ENCODE results near the gene SRC. TPM values are rescaled to one million over a fixed set of nuclear protein-coding genes. Genes with fewer than 3 reads are reported as not detected.

The SRC gene
- total RNA-seq, 2 experiments from 2014 or later: 5.3 to 6.1 TPM

DNA sequence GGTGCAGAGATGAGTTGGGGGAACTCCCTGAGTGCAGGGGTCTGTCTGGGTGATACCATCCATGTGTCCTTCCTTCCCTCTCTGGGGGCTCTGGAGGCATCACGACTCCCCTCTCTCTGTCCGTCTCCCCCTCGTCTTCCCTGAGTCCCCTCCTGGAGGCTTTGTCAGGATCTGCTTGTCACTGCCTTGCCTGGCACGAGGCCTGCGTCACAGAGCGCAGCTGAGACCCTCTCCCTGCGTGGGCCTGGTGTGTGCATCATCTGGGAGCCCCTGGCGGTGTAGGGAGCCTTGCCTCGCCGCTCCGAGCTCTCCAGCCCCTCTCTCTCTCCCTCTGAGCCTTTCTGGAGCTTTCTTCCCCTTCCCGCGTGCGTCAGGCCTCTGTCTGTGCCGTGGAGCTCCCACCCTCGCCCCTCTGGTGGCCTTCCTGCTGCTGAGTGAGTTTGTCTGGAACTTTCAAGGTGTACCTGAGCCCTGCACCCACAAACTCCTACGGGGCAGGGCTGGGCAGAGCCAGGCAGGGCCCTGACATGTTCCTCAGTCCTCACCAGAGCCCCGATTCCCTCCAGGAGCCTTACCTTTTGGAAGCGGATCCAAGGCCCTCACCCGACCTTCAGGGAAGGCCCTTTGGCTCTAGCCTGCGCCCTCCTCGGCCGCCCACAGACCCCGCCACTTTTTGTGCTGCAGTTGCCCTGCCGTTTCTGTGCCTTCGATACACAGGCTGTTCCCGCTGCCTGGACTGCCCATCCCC is 70.3 kb downstream of the SRC start:
- intact Hi-C loops (cut with micrococcal nuclease): no loop called here
- POLR2A ChIA-PET: no interaction called here
- Mint-ChIP-seq H3K36me3 (no peaks in the 10 kb centered on the region), H3K27ac (no peak overlapping the region), H3K4me1 (ENCODE audit: low read depth) (no peaks in the 10 kb centered on the region), H3K9me3 (no peaks in the 10 kb centered on the region), H3K4me3 (no peak overlapping the region), H3K27me3 (peaks cover 4% of the 10 kb centered on the region)
- CTCF ChIA-PET: no interaction called here
- no peak for DNase-seq

DNA sequence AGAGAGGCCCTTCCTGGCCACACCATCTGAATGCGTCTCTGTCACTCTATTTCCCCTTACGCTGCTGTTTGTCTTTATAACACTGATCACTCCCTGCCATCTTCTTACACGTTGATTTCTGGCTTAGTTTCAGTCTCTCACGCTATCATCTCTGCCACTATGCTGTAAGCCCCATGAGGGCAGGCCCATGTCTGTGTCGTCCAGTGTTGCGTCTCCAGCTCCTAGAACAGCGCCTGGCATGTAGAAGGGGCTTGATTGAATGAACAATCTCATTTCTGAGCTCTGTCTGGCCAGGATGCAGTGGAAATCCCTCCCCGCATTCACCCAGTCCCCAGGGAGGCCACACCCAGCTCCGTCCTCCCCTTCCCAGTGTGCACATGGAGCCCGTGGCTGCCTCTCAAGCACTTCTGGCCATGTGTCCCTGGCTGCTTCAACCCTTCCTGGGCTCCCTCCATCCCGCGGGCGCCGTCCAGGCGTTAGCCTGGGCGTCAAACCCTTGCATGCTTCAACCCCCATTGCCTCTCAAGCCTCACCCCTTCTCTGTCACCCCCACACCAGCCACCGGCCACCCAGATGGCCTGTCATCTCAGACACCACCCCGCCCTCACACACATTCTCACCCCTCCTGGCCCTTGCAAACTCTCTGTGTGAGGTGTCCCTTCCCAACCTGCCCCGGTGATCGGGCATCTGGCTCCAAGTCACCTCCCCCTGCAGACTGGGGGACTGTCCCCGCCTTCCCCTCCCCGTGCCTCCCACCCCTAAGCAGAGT is 71.1 kb downstream of the SRC start:
- ChIA-PET POLR2A (no interaction called here), CTCF (no interaction called here)
- Mint-ChIP-seq H3K27ac (no peak overlapping the region), H3K4me3 (no peak overlapping the region), H3K9me3 (no peaks in the 10 kb centered on the region), H3K36me3 (no peaks in the 10 kb centered on the region), H3K27me3 (peaks cover 5% of the 10 kb centered on the region), H3K4me1 (ENCODE audit: low read depth) (no peaks in the 10 kb centered on the region)
- intact Hi-C loops (cut with micrococcal nuclease): no loop called here
- no peak for DNase-seq

DNA sequence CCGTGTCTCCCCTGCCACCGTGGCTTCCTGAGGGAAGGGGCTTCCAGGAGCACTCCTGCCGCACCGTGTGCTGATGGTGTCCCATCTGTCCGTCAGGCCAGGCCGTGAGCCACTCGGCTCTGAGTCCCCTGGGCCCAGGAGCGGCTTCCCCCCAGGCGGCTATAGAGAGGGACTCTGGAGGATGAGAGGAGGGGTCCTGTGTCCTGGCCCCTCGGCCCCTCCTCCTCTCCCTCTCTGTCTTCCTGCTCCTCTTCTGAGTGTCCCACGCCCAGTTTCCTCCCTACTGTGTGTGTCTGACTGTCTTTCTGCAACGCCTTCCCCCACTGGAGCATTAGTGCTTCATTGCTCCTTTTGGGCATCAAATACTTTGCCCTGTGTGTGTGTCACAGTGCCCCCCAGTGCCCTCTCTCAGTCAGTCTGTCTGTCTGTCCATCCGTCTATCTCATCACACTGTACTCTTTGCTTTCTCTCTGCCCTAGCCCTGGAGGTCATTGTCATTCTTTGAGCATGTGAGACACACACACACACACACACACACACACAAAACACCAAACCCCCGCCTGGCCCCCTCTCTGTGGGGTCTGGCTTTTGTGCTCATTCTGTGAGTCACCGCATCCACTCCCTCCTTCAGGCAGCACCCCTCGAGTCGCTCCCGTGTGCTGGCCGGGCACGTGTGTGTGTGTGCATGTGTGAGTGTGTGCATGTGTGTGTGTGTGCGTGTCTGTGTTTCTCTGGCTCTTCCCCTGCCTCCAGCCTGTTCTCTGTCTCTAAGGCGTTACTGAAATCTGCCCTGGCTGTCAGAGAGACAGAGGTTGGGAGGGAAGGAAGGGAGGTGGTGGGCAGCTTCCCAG is 71.9 kb downstream of the SRC start:
- H3K4me1 Mint-ChIP-seq (ENCODE audit: low read depth): no peaks in the 10 kb centered on the region
- no peak overlapping the region for H3K27ac Mint-ChIP-seq
- peaks cover 7% of the 10 kb centered on the region for H3K27me3 Mint-ChIP-seq
- H3K36me3 Mint-ChIP-seq: no peaks in the 10 kb centered on the region
- DNase-seq: no peak
- no peak overlapping the region for H3K4me3 Mint-ChIP-seq
- CTCF ChIA-PET: no interaction called here
- POLR2A ChIA-PET: no interaction called here
- no peaks in the 10 kb centered on the region for H3K9me3 Mint-ChIP-seq
- intact Hi-C loops (cut with micrococcal nuclease): no loop called here

DNA sequence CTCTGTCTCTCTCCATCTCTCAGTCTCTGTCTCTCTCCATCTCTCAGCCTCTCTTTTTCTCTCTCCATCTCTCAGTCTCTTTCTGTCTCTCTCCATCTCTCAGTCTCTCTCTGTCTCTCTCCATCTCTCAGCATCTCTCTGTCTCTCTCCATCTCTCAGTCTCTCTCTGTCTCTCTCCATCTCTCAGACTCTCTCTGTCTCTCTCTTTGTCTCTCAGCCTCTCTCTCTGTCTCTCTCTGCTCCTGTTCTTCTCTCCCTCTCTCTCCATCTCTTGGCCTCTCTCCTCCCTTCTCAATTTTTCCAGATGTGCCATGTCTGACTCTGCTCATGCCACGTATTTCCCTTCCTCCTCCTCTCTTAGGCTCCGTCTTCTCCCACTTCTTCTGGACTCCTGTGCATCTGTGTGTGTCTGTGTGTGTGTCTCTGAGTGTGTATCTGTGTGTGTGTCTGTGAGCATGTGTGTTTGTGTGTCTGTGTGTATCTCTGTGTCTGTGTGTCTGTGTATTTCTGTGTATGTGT is 72.7 kb downstream of the SRC start:
- POLR2A ChIA-PET: no interaction called here
- H3K9me3 Mint-ChIP-seq: no peaks in the 10 kb centered on the region
- CTCF ChIA-PET: no interaction called here
- no peak for DNase-seq
- peaks cover 10% of the 10 kb centered on the region for H3K27me3 Mint-ChIP-seq
- no peak overlapping the region for H3K4me3 Mint-ChIP-seq
- no peak overlapping the region for H3K27ac Mint-ChIP-seq
- no peaks in the 10 kb centered on the region for H3K36me3 Mint-ChIP-seq
- H3K4me1 Mint-ChIP-seq (ENCODE audit: low read depth): no peaks in the 10 kb centered on the region
- intact Hi-C loops (cut with micrococcal nuclease): no loop called here

DNA sequence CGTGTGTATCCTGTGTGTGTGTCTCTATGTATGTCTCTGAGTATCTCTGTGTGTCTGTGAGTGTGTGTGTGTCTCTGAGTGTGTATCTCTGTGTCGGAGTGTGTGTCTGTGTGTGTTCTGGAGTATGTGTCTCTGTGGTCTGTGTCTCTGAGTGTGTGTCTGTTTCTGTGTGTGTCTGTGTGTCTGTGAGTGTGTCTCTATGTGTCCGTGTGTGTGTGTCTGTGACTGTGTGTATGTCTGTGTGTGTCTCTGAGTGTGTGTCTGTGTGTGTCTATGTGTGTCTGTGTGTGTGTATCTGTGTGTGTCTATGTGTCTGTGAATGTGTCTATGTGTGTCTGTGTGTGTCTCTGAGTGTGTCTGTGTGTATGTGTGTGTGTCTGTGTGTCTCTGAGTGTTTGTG is 73.4 kb downstream of the SRC start:
- Mint-ChIP-seq H3K36me3 (no peaks in the 10 kb centered on the region), H3K27me3 (peaks cover 10% of the 10 kb centered on the region), H3K4me1 (ENCODE audit: low read depth) (no peaks in the 10 kb centered on the region), H3K9me3 (no peaks in the 10 kb centered on the region), H3K27ac (no peak overlapping the region), H3K4me3 (no peak overlapping the region)
- DNase-seq: no peak
- CTCF ChIA-PET: no interaction called here
- intact Hi-C loops (cut with micrococcal nuclease): no loop called here
- POLR2A ChIA-PET: no interaction called here

DNA sequence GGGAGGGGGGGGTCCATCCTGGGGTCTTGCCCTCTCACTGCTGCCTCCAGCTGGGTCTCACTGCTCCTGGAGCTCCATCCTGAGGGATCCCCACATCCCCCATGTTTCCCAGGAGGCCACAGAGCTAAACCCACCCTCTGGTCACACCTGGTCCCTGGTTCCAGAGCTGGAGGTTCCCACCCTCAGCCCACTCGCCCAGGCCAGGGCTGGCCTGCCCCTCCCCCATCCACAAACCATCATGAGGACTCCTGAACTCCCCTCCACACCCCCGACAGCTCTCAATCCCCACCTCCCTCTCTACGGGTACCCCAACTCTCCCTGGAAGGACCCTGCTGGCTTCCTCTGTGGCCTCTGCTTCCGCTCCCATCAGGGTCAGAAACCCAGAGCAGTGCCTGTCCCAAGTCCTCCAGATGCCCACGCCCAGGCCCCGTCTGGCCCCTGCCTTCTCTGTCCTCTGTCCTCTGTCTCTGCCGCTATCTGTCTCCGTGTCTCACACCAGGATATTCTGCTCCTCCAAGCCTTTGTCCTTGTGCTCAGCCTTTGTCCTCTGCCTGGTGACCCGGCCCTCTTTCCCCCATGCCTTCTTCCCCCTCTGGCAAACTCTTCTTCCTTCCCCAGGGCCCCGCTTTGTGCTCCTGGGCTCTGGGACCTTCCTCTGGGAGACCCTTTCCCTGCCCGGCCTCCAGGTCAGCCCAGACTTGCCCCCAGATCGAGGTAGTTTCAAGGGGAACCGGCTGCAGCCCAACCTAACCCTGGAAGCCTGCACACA is 74.0 kb downstream of the SRC start:
- intact Hi-C loops (cut with micrococcal nuclease): no loop called here
- Mint-ChIP-seq H3K27me3 (peaks cover 10% of the 10 kb centered on the region), H3K36me3 (no peaks in the 10 kb centered on the region), H3K4me3 (no peak overlapping the region), H3K4me1 (ENCODE audit: low read depth) (no peaks in the 10 kb centered on the region), H3K9me3 (no peaks in the 10 kb centered on the region), H3K27ac (no peak overlapping the region)
- no peak for DNase-seq
- ChIA-PET POLR2A (no interaction called here), CTCF (no interaction called here)

DNA sequence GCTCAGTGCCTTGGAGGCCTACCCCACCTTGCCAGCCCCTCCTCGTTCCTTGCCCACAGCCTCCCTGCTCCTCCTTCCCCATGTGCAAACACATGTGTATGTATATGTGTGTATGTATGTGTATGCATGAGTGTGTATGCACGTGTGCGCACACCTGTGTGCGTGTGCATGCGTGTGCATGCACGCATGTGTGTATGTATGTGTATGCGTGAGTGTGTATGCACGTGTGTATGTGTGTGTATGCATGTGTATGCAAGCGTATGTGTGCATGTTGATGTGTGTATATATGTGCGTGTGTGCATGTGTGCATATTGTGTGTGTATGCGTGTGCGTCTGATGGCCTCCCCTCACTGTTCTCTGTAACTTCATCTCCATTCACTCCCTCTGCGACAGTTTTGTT is 74.7 kb downstream of the SRC start:
- H3K4me3 Mint-ChIP-seq: no peak overlapping the region
- H3K27me3 Mint-ChIP-seq: peaks cover 10% of the 10 kb centered on the region
- POLR2A ChIA-PET: no interaction called here
- intact Hi-C loops (cut with micrococcal nuclease): no loop called here
- CTCF ChIA-PET: no interaction called here
- no peak overlapping the region for H3K27ac Mint-ChIP-seq
- no peaks in the 10 kb centered on the region for H3K9me3 Mint-ChIP-seq
- H3K36me3 Mint-ChIP-seq: no peaks in the 10 kb centered on the region
- H3K4me1 Mint-ChIP-seq (ENCODE audit: low read depth): no peaks in the 10 kb centered on the region
- no peak for DNase-seq

DNA sequence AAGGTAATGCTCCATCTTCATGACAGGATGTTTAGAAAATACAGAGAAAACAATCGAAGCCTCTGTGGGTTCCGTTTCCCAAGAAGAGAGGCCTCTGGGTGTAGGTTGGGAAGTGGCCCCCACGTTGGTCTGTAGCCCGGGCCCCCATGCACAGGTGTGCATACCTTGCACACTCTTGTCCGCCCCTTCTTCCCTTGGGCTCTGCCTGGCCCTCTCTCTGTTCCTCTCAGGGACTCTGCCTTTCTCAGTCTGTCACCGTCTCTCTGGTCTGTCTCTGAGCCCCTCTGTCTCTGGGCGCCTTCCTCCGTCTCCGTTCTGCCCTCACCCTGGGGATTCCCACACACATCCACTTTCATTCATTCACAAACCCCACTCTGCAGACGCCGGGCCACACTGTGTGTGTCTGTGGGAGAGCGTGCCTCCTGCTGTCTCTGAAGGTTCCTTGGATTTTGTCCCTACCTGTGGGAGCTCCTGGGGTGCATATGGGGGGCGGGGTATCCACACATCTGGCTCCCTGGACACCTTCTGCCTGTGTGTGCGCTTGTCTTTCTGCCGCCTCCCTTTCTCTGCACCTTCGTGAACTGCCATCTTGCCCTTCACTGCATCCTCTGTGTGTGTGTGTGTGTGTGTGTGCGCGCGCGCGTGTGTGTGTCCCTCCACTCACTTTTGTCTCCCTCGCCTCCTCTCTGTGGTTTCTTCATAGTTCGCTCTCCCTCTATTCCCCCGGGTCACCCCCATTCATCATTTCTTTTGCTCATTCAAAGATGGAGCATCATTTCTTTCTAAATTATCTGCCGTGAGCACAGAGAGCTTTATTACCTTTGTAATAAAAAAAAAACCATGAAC is 75.3 kb downstream of the SRC start:
- no peaks in the 10 kb centered on the region for H3K9me3 Mint-ChIP-seq
- POLR2A ChIA-PET: no interaction called here
- H3K36me3 Mint-ChIP-seq: no peaks in the 10 kb centered on the region
- no peak overlapping the region for H3K4me3 Mint-ChIP-seq
- CTCF ChIA-PET: no interaction called here
- H3K27me3 Mint-ChIP-seq: peaks cover 10% of the 10 kb centered on the region
- H3K27ac Mint-ChIP-seq: no peak overlapping the region
- intact Hi-C loops (cut with micrococcal nuclease): no loop called here
- DNase-seq: no peak
- no peaks in the 10 kb centered on the region for H3K4me1 Mint-ChIP-seq (ENCODE audit: low read depth)

DNA sequence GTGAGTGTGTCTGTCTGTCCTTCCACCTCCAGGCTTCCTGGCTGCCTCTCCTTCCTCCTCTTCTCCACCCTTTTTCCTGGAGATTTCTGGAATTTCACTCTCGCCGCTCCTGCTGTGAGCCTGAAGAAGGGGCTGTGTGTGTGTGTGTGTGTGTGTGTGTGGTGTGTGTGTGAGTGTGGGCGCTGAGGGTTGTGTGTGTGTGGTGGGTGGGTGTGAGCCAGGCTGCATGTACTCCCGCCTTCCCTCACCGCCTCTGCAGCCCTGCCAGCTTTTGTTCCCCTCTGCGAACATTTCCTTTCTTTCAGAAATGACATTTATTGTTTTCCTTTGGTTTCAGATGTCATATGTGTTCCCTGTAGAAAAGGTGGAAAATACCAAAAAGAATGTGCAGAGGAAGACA is 76.0 kb downstream of the SRC start:
- intact Hi-C loops (cut with micrococcal nuclease): no loop called here
- POLR2A ChIA-PET: no interaction called here
- no peak overlapping the region for H3K27ac Mint-ChIP-seq
- H3K9me3 Mint-ChIP-seq: no peaks in the 10 kb centered on the region
- no peak for DNase-seq
- no peaks in the 10 kb centered on the region for H3K36me3 Mint-ChIP-seq
- CTCF ChIA-PET: no interaction called here
- H3K27me3 Mint-ChIP-seq: peaks cover 10% of the 10 kb centered on the region
- no peak overlapping the region for H3K4me3 Mint-ChIP-seq
- no peaks in the 10 kb centered on the region for H3K4me1 Mint-ChIP-seq (ENCODE audit: low read depth)

DNA sequence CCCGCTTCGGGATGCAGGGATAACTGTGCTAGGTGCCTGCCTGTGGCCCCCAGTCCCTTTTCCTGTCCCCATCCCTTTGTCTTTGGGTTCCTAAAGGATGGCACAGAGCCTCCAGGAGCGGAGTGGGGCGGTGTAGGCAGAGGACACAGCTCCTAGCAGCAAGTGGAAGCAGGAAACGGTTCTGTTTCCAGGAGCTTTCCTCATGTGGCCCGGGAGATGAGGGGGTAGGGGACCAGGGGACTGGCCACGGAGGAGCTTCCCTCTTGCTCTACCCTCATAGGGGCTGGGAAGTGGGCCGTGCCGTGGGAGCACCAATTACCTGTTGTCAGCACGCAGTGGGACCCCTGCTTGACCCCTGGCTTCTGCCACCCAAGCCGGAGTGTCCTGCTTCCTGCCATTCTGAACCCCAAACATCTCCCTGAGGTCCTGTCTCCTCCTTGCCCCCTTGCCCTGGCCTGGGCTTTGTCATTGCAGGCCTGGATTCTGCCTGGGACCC is 76.9 kb downstream of the SRC start:
- DNase-seq: no peak
- Mint-ChIP-seq H3K27ac (no peak overlapping the region), H3K4me3 (no peak overlapping the region), H3K4me1 (ENCODE audit: low read depth) (no peaks in the 10 kb centered on the region), H3K9me3 (no peaks in the 10 kb centered on the region), H3K27me3 (peaks cover 10% of the 10 kb centered on the region), H3K36me3 (no peaks in the 10 kb centered on the region)
- ChIA-PET CTCF (no interaction called here), POLR2A (no interaction called here)
- intact Hi-C loops (cut with micrococcal nuclease): no loop called here

DNA sequence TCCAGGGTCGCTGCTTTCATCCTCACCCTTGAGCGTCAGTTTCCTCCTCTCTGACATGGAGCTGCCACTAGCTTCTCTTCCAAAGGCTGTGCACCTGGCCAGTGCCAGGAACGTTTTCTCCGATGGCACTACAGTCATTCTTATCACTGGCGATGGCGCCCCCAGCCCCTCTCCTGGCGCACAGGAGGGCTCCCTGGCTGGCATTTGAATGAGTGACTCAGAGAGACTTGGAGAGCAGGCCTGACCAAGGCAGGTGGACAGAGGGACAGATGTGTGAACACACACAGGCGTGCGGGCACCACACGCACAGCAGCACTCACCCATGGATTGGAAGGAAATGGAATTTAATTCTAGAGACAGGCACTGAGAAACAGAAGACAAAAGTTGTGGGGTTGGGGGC is 77.6 kb downstream of the SRC start:
- Mint-ChIP-seq H3K27me3 (peaks cover 10% of the 10 kb centered on the region), H3K4me1 (ENCODE audit: low read depth) (no peaks in the 10 kb centered on the region), H3K36me3 (no peaks in the 10 kb centered on the region), H3K9me3 (no peaks in the 10 kb centered on the region), H3K27ac (no peak overlapping the region), H3K4me3 (no peak overlapping the region)
- intact Hi-C loops (cut with micrococcal nuclease): no loop called here
- POLR2A ChIA-PET: no interaction called here
- CTCF ChIA-PET: no interaction called here
- DNase-seq: no peak

All from activated CD4-positive, alpha-beta memory T cell treated with anti-CD3 and anti-CD28 coated beads for 36 hours (primary cell).